ENCODE measurements around the gene SARM1. TPM values are rescaled to one million over a fixed set of nuclear protein-coding genes. Genes with fewer than 3 reads are reported as not detected.
A peak's percentile ranks its signal among the peaks of the same experiment; 100 is the strongest.

Gene SARM1
- total RNA-seq (2021; fragmentation: NEBNext Ultra II Directional; extraction: Animal tissue kit (Norgen Biotek cat#: 25700)): 6.5 and 9.2 TPM in 2 replicates
- polyA plus RNA-seq (2011; rRNA removed): 5.8 and 6.1 TPM in 2 replicates
- 3.7 TPM for polyA plus RNA-seq (2011; cell fraction: cytosol; rRNA removed)
- 9.4 TPM for polyA plus RNA-seq (2011; cell fraction: nucleus; rRNA removed)
- 4.2 to 7.6 TPM (median 6.5 TPM) in 4 replicates for polyA plus RNA-seq (2012, experiment 1 of 2)
- polyA plus RNA-seq (2012, experiment 2 of 2): 5.4 TPM
- 4.0 TPM for polyA plus RNA-seq (2013, experiment 1 of 2)
- 4.0 TPM for polyA plus RNA-seq (2013, experiment 2 of 2)
- 11.7 and 15.0 TPM in 2 replicates for polyA minus RNA-seq (2011; rRNA and poly(A)+ RNA removed)
- polyA minus RNA-seq (2011; cell fraction: cytosol; rRNA and poly(A)+ RNA removed): 5.9 TPM
- polyA minus RNA-seq (2011; cell fraction: nucleus; rRNA and poly(A)+ RNA removed): 6.6 TPM
- long read RNA-seq, experiment 1, partial matches to known transcripts: 6 of 12 reads
- long read RNA-seq, experiment 1, other reads (novel, unspliced or antisense): 6 of 12 reads
- long read RNA-seq, experiment 2, partial matches to known transcripts: 0 of 3 reads
- long read RNA-seq, experiment 2, other reads (novel, unspliced or antisense): 3 of 3 reads

- Histone ChIP-seq H2BK12ac (ENCODE audit: low read depth, low read length) (no peak within 1 kb of the TSS), H3K4me3 (ENCODE audit: extremely low read depth in 1 of 4, insufficient read depth in 2 of 4, low read depth in 3 of 4, low read length in 4 of 4) (peak within 1 kb of the TSS; percentile 56 to 79 (median 74)), H3K23ac (ENCODE audit: insufficient read length) (no peak within 1 kb of the TSS), H3K36me3 (ENCODE audit: control insufficient read depth in 2 of 4, insufficient read depth in 4 of 4, low read length in 3 of 4) (no peaks in the 10 kb centered on the region), H3K23me2 (ENCODE audit: low read depth, low read length) (peaks cover 16% of the 10 kb centered on the region; the same call in 1 of the 2 replicates), H2BK5ac (ENCODE audit: low read depth, low read length) (no peak within 1 kb of the TSS), H2BK20ac (ENCODE audit: low read length) (no peak within 1 kb of the TSS), H3K9me3 (ENCODE audit: insufficient read depth in 2 of 2, low read depth in 1 of 2, low read length in 1 of 2) (no peaks in the 10 kb centered on the region), H2BK120ac (replicated peaks; ENCODE audit: low read depth, low read length) (no peak within 1 kb of the TSS), H3K79me2 (ENCODE audit: control insufficient read depth in 1 of 2, insufficient read depth in 2 of 2, low read length in 2 of 2) (no peaks in the 10 kb centered on the region), H4K91ac (replicated peaks; ENCODE audit: insufficient read length, low read length) (no peak within 1 kb of the TSS), H3K4me2 (ENCODE audit: insufficient read depth in 1 of 2, low read depth in 2 of 2, low read length in 2 of 2) (peak within 1 kb of the TSS; percentile 76 to 89), H3K9ac (replicated peaks in 1 of 4; ENCODE audit: extremely low read depth in 1 of 4, low read depth in 3 of 4, low read length in 3 of 4) (peak within 1 kb of the TSS in 2 of 4 experiments; percentile 1 to 8; a peak in 2 of 7 replicates), H3K14ac (ENCODE audit: insufficient read length) (no peak within 1 kb of the TSS), H4K20me1 (replicated peaks in 1 of 2; ENCODE audit: control insufficient read depth in 1 of 2, insufficient read depth in 2 of 2, low read length in 2 of 2) (peaks cover 2 to 12% of the 10 kb centered on the region in 2 experiments), H4K8ac (ENCODE audit: extremely low read depth, insufficient read depth, low read length) (peak within 1 kb of the TSS; percentile 83), H3K27me3 (replicated peaks in 1 of 4; ENCODE audit: control insufficient read depth in 3 of 4, extremely low read depth in 1 of 4, insufficient read depth in 3 of 4, low read length in 3 of 4) (peaks cover 9 to 19% (median 19%) of the 10 kb centered on the region in 4 experiments), H4K5ac (ENCODE audit: insufficient read length, low read depth, low read length) (no peak within 1 kb of the TSS), H3K56ac (replicated peaks; ENCODE audit: insufficient read length, low read depth, low read length) (no peak within 1 kb of the TSS), H3K18ac (ENCODE audit: extremely low read depth, low read length) (no peak within 1 kb of the TSS; the same call in 1 of the 2 replicates), H3K4me1 (replicated peaks in 1 of 4; ENCODE audit: control insufficient read depth in 3 of 4, insufficient read depth in 4 of 4, low read length in 3 of 4) (peaks cover 3 to 16% (median 9%) of the 10 kb centered on the region in 4 experiments; a peak in 6 of 7 replicates), H2BK15ac (ENCODE audit: low read length) (no peak within 1 kb of the TSS), H2AK5ac (ENCODE audit: low read depth, low read length) (peak within 1 kb of the TSS; percentile 39; the same call in 1 of the 2 replicates), H3K79me1 (ENCODE audit: low read depth, low read length) (no peaks in the 10 kb centered on the region; the same call in 1 of the 2 replicates), H3K27ac (ENCODE audit: low read depth, low read length) (no peak within 1 kb of the TSS), H3K4ac (replicated peaks; ENCODE audit: insufficient read length, low read depth, low read length) (peak within 1 kb of the TSS; percentile 14), H2AFZ (ENCODE audit: low read length) (peak within 1 kb of the TSS; percentile 78; the same call in 1 of the 2 replicates)
- 1% methylated on average over 59 of the region's 80 CpGs; no CpG with 5 or more reads in 1 of the 2 experiments for WGBS, 2 experiments (ENCODE audit: extremely low coverage in 1 of 2, insufficient coverage in 1 of 2, insufficient read length in 1 of 2, insufficient replicate concordance in 2 of 2, low coverage in 1 of 2, low lambda C conversion rate in 2 of 2, missing lambda C conversion rate in 1 of 2)
- ChIA-PET CTCF (ENCODE audit: partially characterized antibody) (interaction anchor here (2.3 to 4.6 kb wide), 2 partner anchors 9 to 14 kb away, joined by 7 to 20 read pairs; partner anchors contain the start of gene POLDIP2), POLR2A (ENCODE audit: partially characterized antibody) (interaction anchor here (1.0 to 12.7 kb wide), 6 partner anchors 10 to 126 kb away, joined by 3 to 103 read pairs (median 4); partner anchors contain the start of gene POLDIP2)
- DNase-seq (ENCODE audit: low read depth in 1 of 2, low spot score in 2 of 2) (peak; percentile 92 to 99), FAIRE-seq (peak; percentile 48)
- TF ChIP-seq RAD21 (IDR thresholded peaks at IDR 0.05 in 1 of 2, conservative IDR thresholded peaks at IDR 0.05 in 1 of 2; ENCODE audit: low read depth in 2 of 2, low read length in 2 of 2): no peak
- TF ChIP-seq CTCF (IDR thresholded peaks at IDR 0.05; ENCODE audit: control extremely low read depth in 1 of 3, insufficient read depth in 1 of 3, low read depth in 1 of 3, low read length in 3 of 3): no peak
- TF ChIP-seq YY1 (IDR thresholded peaks at IDR 0.05; ENCODE audit: low read depth, low read length): no peak
These were observed at the start of gene SARM1 for GRCh38 chr17:28371245-28372202. Gene SARM1 (plus strand): TSS chr17:28371694. CDS start chr17:28372033, 339 bp downstream.

All from H1 (cell line).